Activated naive CD4-positive, alpha-beta T cell treated with anti-CD3 and anti-CD28 coated beads, Interleukin-2, amount 50 U/mL, for 16 hours (primary cell): ENCODE results near the gene ABI3.
"Not testable (repeated sequence)": the region's sequence is repeated elsewhere in the genome, so short reads cannot be mapped to it uniquely, and the experiment has no call there.

ENCODE experiments used
- DNase-seq: peaks from one replicate; pipeline ENCODE4 v3.0.0-alpha.2; 2020

The ABI3 gene

DNA sequence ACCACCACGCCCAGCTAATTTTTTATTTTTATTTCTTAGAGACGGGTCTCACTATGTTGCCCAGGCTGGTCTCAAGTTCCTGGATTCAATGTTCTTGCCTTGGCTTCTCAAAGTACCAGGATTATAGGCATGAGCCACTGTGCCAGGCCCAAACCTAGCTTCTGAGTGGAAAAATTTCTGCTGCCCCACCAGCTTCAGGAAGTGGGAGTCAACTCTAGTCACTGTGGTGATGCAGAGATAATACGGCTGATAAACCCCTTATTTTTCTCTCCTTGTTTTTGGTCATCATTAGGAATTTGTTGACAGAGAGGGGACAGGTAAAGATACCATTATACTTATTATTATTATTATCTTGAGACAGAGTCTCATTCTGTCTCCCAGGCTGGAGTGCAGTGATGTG is 47.9 kb downstream of the ABI3 start:
- no peak for DNase-seq

DNA sequence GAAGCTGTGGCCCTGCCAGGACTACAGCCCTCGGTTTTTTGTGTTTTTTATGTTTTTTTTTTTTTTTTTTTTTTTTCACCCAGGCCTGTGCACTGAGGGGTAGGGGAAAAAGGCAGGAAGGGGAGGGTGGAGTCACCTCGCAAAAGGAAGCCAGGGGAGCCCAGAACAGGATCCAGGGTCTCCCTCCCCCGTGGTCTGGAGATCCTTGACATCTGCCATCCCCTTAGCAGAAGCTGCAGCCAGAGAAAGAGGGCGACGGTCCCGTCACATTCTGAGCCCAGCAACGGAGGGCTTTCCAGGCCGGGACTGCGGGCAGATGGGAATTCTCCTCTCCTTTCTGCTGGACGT is 49.1 kb downstream of the ABI3 start:
- DNase-seq = no peak

DNA sequence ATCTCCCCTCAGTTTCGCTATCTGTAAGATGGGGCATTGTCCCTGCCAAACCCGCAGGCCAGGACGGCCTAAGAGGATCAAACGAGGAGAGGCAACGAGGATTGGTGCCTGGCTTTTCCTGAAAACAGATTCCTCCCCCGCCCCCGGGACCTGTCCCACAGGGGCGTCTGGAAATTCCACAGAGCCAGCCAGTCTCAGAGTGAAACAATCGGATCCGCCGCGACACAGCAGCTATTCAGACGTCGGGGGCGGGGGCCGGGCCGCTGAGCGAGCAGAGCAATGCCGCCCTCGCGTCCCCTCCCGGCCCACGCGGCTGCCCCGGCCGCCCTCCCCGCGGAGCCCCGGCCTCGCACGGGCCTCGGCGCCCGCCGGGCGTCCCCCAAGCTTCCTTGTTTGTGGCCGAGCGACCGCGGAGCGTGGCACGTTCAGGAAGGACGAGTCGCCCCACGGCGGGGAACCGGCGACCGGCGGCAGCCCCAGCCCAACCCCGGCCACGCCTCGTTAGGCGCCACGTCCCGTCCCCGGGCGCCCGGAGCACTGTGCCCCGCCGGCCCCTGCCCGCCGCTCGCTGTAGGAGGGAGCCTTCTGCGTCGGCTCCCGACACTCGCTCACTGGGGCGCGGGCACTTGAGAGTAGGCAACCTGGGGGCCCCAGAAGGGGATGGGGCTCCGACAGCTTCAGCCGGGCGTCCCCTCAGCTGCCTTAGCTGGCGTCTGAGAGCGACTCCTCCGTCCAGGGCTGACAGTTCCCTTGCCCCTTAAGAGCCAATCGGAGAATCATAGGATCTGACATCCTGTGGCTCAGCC is 49.7 kb downstream of the ABI3 start:
- peak; percentile 59 for DNase-seq

DNA sequence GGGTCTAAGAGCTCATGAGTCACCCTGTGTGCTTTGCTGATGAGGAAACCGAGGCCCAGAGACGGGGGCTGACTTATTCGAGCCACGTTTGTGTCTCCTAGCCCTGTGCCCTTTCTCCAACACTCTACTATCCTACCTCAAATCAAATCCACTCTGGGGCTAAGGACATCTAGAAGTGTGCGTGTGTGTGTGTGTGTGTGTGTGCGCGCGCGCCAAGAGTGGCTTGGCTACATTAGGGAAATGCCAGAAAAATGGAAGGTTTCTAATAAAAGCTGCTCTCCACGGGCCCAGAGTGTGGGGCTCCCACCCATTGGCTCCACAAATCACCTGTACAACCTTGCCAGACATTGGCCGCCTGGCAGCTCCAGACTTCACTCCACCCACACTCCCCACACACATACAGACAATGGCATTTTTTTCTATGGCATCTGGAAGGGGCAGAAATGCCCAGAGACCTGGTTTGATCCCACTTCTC is 50.3 kb downstream of the ABI3 start:
- DNase-seq = peak; percentile 11

DNA sequence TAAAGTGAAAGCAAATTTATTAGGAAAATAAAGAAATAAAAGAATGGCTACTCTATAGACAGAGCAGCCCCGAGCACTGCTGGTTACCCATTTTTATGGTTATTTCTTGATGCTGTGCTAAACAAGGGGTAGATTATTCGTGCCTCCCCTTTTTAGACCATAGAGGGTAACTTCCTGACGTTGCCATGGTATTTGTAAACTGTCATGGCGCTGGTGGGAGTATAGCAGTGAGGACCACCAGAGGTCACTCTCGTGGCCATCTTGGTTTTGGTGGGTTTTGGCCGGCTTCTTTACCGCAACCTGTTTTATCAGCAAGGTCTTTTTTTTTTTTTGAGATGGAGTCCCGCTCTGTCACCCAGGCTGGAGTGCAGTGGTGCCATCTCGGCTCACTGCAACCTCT is 51.0 kb downstream of the ABI3 start:
- not testable (repeated sequence) for DNase-seq

DNA sequence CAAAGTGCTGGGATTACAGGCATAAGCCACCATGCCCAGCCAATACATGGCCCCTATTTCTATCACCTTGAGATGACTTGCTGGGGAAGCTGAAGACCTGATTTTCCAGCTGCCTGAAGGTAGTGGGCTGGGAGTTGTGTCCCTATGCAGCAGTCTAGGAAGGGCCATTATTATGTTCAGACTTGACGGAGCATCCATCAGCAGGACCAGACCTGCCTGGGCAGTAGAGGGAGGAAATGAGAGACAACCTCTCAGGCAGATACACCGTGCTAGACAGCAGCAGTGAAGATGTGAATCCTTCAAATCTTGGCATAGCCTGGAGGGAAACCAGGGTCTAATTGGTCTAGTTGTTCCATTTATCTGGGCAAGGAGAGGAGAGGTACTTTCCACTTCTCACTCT is 55.7 kb downstream of the ABI3 start:
- no peak for DNase-seq

GRCh38 chr17:49267912-49268311 is 57.4 kb downstream of the ABI3 start:
- no peak for DNase-seq

DNA sequence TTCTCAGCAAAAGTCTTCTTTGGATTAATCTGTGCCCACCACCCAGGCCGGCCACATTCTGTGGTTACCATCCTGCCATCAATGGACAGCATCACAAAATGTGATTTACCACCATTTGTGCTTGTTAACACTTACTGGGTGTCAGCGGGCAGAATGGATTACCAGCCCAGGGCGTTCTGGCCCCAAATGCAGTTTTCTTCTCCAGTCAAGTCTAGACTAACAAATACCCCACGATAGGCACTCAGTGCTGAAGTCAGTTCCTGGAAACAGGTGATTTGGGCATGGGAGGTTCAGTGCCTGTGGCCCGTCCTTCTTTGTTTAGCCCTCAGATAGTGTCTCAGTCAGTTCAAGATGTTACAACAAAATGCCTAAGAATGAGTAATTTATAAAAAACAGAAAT is 58.8 kb downstream of the ABI3 start:
- DNase-seq = no peak
